HEK293T (cell line): ENCODE results near the gene ZC3H15.

Experiments
- CTCF ChIA-PET: fragments of 350-600 bp; formaldehyde crosslinking; extraction: SDS; loops from one replicate; lab custom pipeline; 2021; ENCODE audit warnings: antibody characterized with exemption, inconsistent platforms; lab: Yijun Ruan, JAX
- POLR2A ChIA-PET: fragments of 350-600 bp; formaldehyde crosslinking; extraction: SDS; loops from one replicate; lab custom pipeline; 2020; ENCODE audit warnings: antibody characterized with exemption, inconsistent platforms; lab: Yijun Ruan, JAX
- DNase-seq: peaks from one replicate; pipeline ENCODE4 v3.0.0; 2012; ENCODE audit warnings: mixed read lengths; ENCODE audit errors: extremely low spot score
- ARNT ChIP-seq: fragments of 450-650 bp; IDR thresholded peaks from 2 replicates; pipeline ENCODE4 v1.6.1; 2017; ENCODE audit warnings: mild to moderate bottlenecking
- BHLHE40 ChIP-seq: fragments of 450-650 bp; IDR thresholded peaks from 2 replicates; pipeline ENCODE4 v1.6.1; 2016; ENCODE audit warnings: mild to moderate bottlenecking, moderate library complexity, borderline replicate concordance
- CTBP1 ChIP-seq: fragments of 450-650 bp; IDR thresholded peaks from 2 replicates; pipeline ENCODE4 v1.6.1; 2016; ENCODE audit warnings: borderline replicate concordance
- ELF4 ChIP-seq: fragments of 450-650 bp; IDR thresholded peaks from 2 replicates; pipeline ENCODE4 v1.6.1; 2017; ENCODE audit warnings: antibody characterized with exemption
- FOXA1 ChIP-seq: fragments of 450-650 bp; IDR thresholded peaks from 2 replicates; pipeline ENCODE4 v1.6.1; 2016; ENCODE audit warnings: mild to moderate bottlenecking
- FOXK2 ChIP-seq: fragments of 450-650 bp; IDR thresholded peaks from 2 replicates; pipeline ENCODE4 v1.6.1; 2016; ENCODE audit warnings: mild to moderate bottlenecking
- FOXM1 ChIP-seq: fragments of 450-650 bp; IDR thresholded peaks from 2 replicates; pipeline ENCODE4 v1.6.1; 2017; ENCODE audit warnings: mild to moderate bottlenecking, borderline replicate concordance
- HDGF ChIP-seq: fragments of 450-650 bp; IDR thresholded peaks from 2 replicates; pipeline ENCODE4 v1.6.1; 2017; ENCODE audit warnings: antibody characterized with exemption, borderline replicate concordance
- L3MBTL2 ChIP-seq: fragments of 450-650 bp; conservative IDR thresholded peaks from 2 replicates; pipeline ENCODE4 v1.6.1; 2016; ENCODE audit warnings: mild to moderate bottlenecking
- LEF1 ChIP-seq: fragments of 450-650 bp; IDR thresholded peaks from 2 replicates; pipeline ENCODE4 v1.6.1; 2017; ENCODE audit warnings: mild to moderate bottlenecking, borderline replicate concordance
- NFRKB ChIP-seq: fragments of 450-650 bp; IDR thresholded peaks from 2 replicates; pipeline ENCODE4 v1.6.1; 2016; ENCODE audit warnings: mild to moderate bottlenecking, moderate library complexity
- SP1 ChIP-seq: fragments of 450-650 bp; IDR thresholded peaks from 2 replicates; pipeline ENCODE4 v1.6.1; 2017
- SUZ12 ChIP-seq: fragments of 450-650 bp; IDR thresholded peaks from 2 replicates; pipeline ENCODE4 v1.6.1; 2016; ENCODE audit warnings: mild to moderate bottlenecking
- TARDBP ChIP-seq: fragments of 450-650 bp; IDR thresholded peaks from 2 replicates; pipeline ENCODE4 v1.6.1; 2016
- ZNF384 ChIP-seq: fragments of 450-650 bp; IDR thresholded peaks from 2 replicates; pipeline ENCODE4 v1.6.1; 2016
- TF ChIP-seq, protein P1 (sequence below): fragments of 450-650 bp; IDR thresholded peaks from 2 replicates; pipeline ENCODE4 v1.6.1; 2016

ZC3H15 gene

DNA sequence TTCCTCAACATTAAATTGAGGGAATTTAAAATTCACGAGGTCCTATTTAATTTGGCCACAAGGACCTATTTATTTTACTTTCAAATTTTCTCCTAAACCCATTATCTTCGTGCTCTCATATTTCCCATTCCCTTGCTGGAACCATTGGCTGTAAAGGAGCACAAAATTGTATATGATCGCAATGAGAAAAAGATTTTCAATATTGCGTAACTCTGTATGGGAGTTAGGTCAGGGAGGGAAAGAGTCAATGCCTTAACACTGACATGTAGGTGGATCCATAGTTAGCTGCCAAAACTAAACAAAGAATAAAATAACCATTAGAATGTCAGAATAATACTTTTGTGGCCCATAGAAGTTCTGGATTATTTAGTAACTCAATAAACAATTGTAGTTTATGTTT is 40.6 kb upstream of the ZC3H15 start:
- CTCF ChIA-PET = no interaction called here
- TF ChIP-seq FOXK2 = no peak
- no peak for TF ChIP-seq SP1
- TF ChIP-seq FOXA1 = no peak
- TF ChIP-seq, protein P1, sequence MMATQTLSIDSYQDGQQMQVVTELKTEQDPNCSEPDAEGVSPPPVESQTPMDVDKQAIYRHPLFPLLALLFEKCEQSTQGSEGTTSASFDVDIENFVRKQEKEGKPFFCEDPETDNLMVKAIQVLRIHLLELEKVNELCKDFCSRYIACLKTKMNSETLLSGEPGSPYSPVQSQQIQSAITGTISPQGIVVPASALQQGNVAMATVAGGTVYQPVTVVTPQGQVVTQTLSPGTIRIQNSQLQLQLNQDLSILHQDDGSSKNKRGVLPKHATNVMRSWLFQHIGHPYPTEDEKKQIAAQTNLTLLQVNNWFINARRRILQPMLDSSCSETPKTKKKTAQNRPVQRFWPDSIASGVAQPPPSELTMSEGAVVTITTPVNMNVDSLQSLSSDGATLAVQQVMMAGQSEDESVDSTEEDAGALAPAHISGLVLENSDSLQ = no peak
- no peak for TF ChIP-seq ELF4
- no peak for DNase-seq
- POLR2A ChIA-PET = no interaction called here

DNA sequence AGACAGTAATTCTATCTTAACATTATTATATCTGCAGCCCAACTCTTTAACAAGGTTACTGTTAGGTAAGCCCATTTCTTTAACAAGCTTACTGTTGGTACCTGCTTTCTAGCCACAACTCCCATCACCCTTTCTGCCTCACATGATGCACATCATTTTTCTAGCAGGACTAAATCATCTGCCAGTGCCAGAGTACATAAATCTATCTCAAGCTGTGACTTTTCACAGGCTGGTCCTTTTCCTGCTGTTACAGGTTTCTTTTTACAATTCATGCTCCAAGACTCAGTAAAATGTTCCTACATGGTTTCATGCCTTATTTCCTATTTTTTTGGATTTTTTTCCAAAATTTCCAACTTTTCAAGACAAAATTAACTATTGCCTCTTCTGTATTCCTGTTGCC is 30.4 kb upstream of the ZC3H15 start:
- ChIA-PET CTCF (no interaction called here), POLR2A (no interaction called here)
- TF ChIP-seq FOXK2 = no peak
- no peak for TF ChIP-seq ELF4
- TF ChIP-seq BHLHE40 = no peak
- TF ChIP-seq, protein P1 = no peak
- no peak for TF ChIP-seq HDGF
- TF ChIP-seq LEF1 = no peak
- no peak for TF ChIP-seq CTBP1
- no peak for TF ChIP-seq NFRKB
- TF ChIP-seq ARNT = no peak
- TF ChIP-seq SUZ12 = no peak
- TF ChIP-seq FOXM1 = no peak
- no peak for TF ChIP-seq TARDBP
- TF ChIP-seq ZNF384 = no peak
- no peak for TF ChIP-seq FOXA1
- no peak for TF ChIP-seq SP1
- TF ChIP-seq L3MBTL2 = no peak
- DNase-seq = no peak

DNA sequence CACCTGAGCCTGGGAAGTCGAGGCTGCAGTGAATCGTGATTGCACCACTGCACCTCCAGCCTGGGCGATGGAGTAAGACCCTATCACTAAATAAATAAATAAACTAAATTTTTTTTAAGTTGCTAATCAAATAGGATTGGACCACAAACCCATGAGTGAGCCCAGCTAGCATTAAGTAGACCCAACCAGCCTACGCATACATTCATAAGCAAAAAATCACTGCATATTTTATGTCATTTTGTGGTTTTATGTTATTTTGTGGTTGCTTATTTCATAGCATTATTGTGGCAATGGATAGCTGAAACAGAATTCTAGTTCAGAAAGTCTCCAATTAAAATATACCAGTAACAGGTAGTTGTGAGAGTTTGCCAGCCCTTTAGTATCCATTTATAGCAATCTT is 29.1 kb upstream of the ZC3H15 start:
- ChIA-PET POLR2A (no interaction called here), CTCF (no interaction called here)
- no peak for DNase-seq
- TF ChIP-seq L3MBTL2 (no peak), ARNT (no peak)

DNA sequence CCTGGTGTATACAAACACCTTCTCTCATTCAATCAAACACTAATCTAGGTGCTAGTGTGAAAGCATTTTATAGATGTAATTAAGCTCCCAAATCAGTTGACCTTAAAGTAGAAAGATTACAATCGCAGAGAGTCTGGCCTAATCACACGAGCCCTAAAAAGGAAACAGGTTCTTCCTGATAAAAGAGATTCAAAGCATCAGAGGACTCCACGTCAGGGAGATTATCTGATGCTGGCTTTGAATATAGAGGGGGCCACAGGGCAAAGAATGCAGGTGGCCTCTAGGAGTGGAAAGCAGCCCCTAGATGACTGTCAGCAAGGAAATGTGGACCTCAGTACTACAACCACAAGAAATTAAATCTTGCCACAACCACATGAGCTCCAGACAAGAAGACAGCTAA is 28.2 kb upstream of the ZC3H15 start:
- TF ChIP-seq TARDBP (no peak), ELF4 (no peak), BHLHE40 (no peak)
- TF ChIP-seq, protein P1 = no peak
- no peak for DNase-seq
- CTCF ChIA-PET = no interaction called here
- POLR2A ChIA-PET = no interaction called here

DNA sequence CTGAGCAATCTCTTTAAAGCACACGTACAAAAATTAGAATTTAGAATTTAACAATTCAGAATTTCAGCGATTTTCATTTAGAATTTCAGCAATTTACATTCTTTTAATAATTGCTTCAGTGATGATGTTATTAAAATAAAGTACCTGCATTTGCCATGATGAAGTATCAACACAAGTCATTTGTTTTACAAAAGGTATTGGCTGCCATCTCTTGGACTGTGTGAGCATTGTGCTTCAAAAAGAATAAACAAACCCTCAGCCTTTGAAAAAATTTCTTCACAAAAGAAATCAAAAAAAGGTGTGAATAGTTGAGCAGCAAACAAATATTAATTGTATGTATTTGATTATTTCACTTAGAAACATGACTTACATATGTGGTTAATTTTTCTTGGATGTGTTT is 27.1 kb upstream of the ZC3H15 start:
- ChIA-PET CTCF (no interaction called here), POLR2A (no interaction called here)
- TF ChIP-seq SP1 (no peak), TARDBP (no peak), FOXK2 (no peak), LEF1 (no peak), SUZ12 (no peak)
- no peak for DNase-seq

DNA sequence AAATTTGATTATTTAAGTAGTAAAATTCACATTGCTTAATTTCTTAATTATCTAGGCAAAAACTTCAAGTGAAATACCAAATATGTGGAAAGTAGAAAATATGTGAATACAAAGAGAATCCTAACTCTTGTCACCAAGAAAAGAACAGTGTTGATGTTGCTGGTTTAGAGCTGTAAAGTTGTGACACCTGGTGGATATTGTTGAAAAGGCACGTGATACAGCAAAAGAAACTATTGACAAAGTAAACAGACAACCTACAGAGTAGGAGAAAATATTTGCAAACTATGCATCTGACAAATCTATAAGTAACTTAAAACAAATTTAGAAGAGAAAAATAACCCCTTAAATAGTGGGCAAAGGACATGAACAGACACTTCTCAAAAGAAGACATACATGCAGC is 25.6 kb upstream of the ZC3H15 start:
- no peak for DNase-seq
- CTCF ChIA-PET = no interaction called here
- TF ChIP-seq SP1 = no peak
- TF ChIP-seq ZNF384 = no peak
- TF ChIP-seq NFRKB = no peak
- TF ChIP-seq SUZ12 = no peak
- no peak for TF ChIP-seq CTBP1
- TF ChIP-seq, protein P1 = no peak
- TF ChIP-seq FOXK2 = no peak
- no peak for TF ChIP-seq LEF1
- TF ChIP-seq FOXM1 = no peak
- TF ChIP-seq BHLHE40 = no peak
- TF ChIP-seq L3MBTL2 = no peak
- no peak for TF ChIP-seq ARNT
- no peak for TF ChIP-seq ELF4
- no peak for TF ChIP-seq HDGF
- TF ChIP-seq FOXA1 = no peak
- no peak for TF ChIP-seq TARDBP
- POLR2A ChIA-PET = no interaction called here

DNA sequence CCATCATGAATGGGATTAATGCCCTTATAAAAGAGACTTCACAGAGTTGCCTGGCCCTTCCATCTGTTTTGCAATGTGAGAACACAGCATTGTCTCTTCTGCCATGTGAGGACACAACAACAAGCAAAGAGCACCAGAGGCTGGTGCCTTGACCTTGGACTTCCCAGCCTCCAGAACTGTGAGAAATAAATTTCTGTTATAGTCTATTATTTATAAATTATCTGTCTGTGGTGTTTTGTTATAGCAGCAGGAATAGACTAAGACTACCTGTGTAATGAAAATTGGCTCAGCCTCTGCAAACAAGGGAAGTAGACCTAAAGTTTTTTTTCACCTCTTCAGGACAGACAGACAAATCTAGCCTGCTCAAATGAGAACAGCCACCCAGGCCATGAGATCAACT is 19.3 kb upstream of the ZC3H15 start:
- CTCF ChIA-PET = no interaction called here
- POLR2A ChIA-PET = no interaction called here

More for the DNA sequence above, 19.3 kb upstream of the ZC3H15 start:
- TF ChIP-seq FOXK2 (no peak), ZNF384 (no peak), SUZ12 (no peak)
- TF ChIP-seq, protein P1 = no peak
- no peak for DNase-seq
